ENCODE results near the gene KL.

DNA sequence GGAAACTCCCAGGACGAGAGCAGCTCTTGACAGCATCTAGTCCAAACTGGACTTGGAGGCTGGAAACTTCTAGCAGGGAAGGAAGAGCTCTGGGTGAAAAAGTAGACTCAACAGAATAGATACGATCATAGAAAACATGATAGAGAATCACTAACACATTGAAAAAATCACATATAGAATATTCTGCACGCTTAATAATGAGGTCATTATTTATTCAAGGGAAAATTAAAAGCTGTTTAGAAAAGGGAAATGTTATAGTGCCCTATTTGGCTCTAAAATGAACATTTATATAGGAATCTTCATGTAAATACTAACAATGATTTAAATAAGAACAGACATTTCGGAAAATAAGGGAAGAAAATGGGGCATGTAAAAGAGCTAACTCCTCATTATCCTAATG is 15.1 kb downstream of the KL start:
- TF ChIP-seq, protein P1, sequence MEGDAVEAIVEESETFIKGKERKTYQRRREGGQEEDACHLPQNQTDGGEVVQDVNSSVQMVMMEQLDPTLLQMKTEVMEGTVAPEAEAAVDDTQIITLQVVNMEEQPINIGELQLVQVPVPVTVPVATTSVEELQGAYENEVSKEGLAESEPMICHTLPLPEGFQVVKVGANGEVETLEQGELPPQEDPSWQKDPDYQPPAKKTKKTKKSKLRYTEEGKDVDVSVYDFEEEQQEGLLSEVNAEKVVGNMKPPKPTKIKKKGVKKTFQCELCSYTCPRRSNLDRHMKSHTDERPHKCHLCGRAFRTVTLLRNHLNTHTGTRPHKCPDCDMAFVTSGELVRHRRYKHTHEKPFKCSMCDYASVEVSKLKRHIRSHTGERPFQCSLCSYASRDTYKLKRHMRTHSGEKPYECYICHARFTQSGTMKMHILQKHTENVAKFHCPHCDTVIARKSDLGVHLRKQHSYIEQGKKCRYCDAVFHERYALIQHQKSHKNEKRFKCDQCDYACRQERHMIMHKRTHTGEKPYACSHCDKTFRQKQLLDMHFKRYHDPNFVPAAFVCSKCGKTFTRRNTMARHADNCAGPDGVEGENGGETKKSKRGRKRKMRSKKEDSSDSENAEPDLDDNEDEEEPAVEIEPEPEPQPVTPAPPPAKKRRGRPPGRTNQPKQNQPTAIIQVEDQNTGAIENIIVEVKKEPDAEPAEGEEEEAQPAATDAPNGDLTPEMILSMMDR (tag by site-specific recombination; IDR thresholded peaks at IDR 0.05): no peak
- no peak for TF ChIP-seq GFI1B (tag by site-specific recombination; IDR thresholded peaks at IDR 0.05)
- TF ChIP-seq KLF16 (tag by site-specific recombination; IDR thresholded peaks at IDR 0.05): no peak
- TF ChIP-seq TRIM28 (IDR thresholded peaks at IDR 0.05; ENCODE audit: borderline replicate concordance, low read length): no peak
- no peak for TF ChIP-seq GLI4 (tag by site-specific recombination; IDR thresholded peaks at IDR 0.05)
- TF ChIP-seq ZNF266 (tag by site-specific recombination; IDR thresholded peaks at IDR 0.05; ENCODE audit: low read depth): no peak
- TF ChIP-seq ZNF146 (tag by site-specific recombination; IDR thresholded peaks at IDR 0.05): no peak
- TF ChIP-seq BCL11A (tag by site-specific recombination; IDR thresholded peaks at IDR 0.05; ENCODE audit: low read depth): no peak
- no peak for TF ChIP-seq ZNF792 (tag by site-specific recombination; IDR thresholded peaks at IDR 0.05)
- TF ChIP-seq YY2 (tag by site-specific recombination; IDR thresholded peaks at IDR 0.05): no peak
- TF ChIP-seq, protein P2, sequence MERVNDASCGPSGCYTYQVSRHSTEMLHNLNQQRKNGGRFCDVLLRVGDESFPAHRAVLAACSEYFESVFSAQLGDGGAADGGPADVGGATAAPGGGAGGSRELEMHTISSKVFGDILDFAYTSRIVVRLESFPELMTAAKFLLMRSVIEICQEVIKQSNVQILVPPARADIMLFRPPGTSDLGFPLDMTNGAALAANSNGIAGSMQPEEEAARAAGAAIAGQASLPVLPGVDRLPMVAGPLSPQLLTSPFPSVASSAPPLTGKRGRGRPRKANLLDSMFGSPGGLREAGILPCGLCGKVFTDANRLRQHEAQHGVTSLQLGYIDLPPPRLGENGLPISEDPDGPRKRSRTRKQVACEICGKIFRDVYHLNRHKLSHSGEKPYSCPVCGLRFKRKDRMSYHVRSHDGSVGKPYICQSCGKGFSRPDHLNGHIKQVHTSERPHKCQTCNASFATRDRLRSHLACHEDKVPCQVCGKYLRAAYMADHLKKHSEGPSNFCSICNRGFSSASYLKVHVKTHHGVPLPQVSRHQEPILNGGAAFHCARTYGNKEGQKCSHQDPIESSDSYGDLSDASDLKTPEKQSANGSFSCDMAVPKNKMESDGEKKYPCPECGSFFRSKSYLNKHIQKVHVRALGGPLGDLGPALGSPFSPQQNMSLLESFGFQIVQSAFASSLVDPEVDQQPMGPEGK (tag by site-specific recombination; IDR thresholded peaks at IDR 0.05): no peak
- no peak for TF ChIP-seq ZNF501 (tag by site-specific recombination; IDR thresholded peaks at IDR 0.05)
- no peak for TF ChIP-seq ZFHX2 (tag by site-specific recombination; conservative IDR thresholded peaks at IDR 0.05)
- no peak for TF ChIP-seq ZEB2 (tag by site-specific recombination; IDR thresholded peaks at IDR 0.05)

Measured in HEK293 (cell line).